Astrocyte of the spinal cord (primary cell): ENCODE measurements around the gene SH3RF2.

Experiments used
- DNase-seq: peaks from one replicate; pipeline ENCODE4 v3.0.0; 2011; ENCODE audit warnings: low read depth, low spot score
- H3K4me3 ChIP-seq: 2 replicates; pipeline ENCODE4 v1.5.1; 2011; ENCODE audit warnings: low read depth, mild to moderate bottlenecking, low read length, moderate library complexity
- in situ Hi-C: cut with HindIII; loops from 2 replicates; pipeline ENCODE4 v1.10.0; 2017; ENCODE audit warnings: low sequenced_read_pairs
- TF ChIP-seq, protein P1 (sequence below): IDR thresholded peaks from 2 replicates; pipeline ENCODE4 v1.5.1; 2012; ENCODE audit warnings: low read depth, mild to moderate bottlenecking, low read length, inconsistent platforms

The SH3RF2 gene

DNA sequence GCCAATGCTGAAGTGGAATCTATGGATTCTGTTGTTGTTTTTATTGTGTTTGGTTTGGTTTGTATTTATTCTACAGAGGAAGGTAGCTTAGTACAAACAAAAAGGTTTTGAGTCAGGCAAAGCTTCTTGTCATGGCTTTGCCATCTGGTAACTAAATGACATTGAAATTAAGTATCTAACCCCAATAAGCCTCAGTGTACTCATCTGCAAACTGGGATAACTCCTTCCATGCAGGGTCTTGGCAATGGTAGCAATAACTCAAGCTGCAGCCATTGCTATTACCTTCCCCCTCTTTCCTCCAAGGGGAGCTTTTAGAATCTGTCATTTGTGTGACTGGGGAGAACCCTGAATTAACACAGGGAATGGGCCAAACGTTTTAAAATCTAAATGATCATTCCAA is 89.3 kb downstream of the SH3RF2 start:
- in situ Hi-C loops: no loop called here
- TF ChIP-seq, protein P1, sequence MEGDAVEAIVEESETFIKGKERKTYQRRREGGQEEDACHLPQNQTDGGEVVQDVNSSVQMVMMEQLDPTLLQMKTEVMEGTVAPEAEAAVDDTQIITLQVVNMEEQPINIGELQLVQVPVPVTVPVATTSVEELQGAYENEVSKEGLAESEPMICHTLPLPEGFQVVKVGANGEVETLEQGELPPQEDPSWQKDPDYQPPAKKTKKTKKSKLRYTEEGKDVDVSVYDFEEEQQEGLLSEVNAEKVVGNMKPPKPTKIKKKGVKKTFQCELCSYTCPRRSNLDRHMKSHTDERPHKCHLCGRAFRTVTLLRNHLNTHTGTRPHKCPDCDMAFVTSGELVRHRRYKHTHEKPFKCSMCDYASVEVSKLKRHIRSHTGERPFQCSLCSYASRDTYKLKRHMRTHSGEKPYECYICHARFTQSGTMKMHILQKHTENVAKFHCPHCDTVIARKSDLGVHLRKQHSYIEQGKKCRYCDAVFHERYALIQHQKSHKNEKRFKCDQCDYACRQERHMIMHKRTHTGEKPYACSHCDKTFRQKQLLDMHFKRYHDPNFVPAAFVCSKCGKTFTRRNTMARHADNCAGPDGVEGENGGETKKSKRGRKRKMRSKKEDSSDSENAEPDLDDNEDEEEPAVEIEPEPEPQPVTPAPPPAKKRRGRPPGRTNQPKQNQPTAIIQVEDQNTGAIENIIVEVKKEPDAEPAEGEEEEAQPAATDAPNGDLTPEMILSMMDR: no peak
- no peak overlapping the region for H3K4me3 ChIP-seq
- no peak for DNase-seq

DNA sequence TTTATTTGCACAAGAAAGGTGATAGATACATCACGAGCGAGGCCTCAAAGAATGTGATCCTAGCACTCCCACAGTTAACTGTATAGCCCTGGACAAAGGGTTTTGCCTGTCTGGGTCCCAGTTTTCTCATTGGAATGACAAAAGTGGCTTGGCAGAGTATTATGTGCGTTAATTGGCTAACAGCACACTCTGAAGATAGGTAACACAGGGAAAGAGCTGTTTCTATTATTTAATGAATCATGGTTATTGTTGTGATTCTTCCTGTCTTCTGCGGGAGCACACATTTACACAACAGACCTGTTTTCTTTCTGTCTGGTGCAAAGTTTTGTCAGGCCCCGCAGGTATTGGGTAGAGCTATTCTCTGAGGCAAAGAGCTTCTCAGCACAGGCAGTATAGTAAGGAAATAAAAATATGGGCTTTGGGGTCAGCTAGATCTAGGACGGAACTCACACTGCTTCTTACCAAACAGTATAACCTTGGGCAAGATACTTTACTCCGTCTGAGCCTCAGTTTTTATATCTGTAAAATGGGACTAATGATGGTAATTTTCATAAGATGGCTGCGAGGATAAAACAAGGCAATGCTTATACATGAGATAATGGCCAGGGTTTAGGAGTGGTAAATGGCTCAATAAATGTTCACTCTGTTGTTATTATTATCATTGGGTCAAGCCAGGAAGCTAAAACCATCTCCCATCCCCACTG is 90.1 kb downstream of the SH3RF2 start:
- H3K4me3 ChIP-seq: no peak overlapping the region
- DNase-seq: no peak
- TF ChIP-seq, protein P1: no peak
- in situ Hi-C loops: no loop called here

DNA sequence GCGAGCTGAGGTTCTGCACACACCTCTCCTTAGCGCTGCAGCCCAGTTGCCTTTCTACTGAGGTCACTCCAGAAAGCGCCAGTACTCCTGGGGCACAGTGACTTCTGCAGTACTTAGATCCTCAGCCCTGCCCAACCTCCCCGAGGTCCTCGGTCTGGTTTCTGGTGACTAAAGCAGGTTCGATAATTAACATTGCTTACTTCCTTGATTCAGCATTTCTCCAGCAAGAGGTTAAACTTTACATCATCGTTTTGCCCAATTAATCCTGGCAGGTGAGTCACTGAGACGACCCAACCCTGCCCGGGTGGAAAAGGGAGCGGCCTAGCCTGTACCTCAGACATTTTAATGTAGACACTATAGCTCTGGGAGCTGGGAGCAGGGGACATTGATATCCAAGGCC is 91.4 kb downstream of the SH3RF2 start:
- DNase-seq: peak; percentile 21
- TF ChIP-seq, protein P1: no peak
- no peak overlapping the region for H3K4me3 ChIP-seq
- in situ Hi-C loops: no loop called here

DNA sequence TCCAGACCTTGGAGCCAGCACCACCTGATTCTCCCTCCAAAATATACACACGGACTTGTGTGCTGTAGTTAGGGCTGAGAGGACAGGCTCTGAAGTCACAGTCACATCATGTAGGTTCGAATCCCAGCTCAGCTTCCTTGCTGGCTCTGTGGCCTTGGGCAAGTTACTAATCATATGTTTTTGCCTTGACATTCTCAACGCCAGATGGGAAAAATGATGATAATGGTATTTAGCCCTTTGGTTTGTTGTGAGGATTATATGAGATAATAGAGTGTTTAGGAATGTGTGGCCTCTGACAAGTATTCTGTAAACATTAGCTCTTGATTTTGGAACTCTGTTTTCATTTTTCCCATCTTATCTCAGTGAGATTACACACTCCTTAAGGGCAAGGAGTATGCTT is 96.5 kb downstream of the SH3RF2 start:
- H3K4me3 ChIP-seq: no peak overlapping the region
- TF ChIP-seq, protein P1: no peak
- in situ Hi-C loops: no loop called here
- no peak for DNase-seq

DNA sequence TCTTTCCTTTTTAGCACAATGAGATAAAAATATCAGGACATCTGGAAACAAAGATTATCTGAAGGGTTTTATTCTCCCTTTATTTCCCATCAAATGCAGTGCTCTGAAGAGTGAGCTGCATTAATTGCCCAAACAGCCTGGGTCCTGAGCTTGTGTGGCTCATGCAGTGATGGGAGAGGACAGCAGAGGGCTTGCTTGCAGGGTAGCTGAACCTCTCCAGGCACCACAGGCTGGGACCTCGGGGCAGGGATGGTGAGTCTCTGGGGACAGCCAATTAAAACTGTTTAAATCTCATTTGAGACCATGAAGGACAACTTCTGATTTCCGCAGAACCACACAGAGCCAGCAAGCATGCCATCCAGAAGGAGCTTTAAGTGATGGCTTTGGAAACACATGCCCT is 97.7 kb downstream of the SH3RF2 start:
- in situ Hi-C loops: no loop called here
- no peak for DNase-seq
- no peak overlapping the region for H3K4me3 ChIP-seq
- TF ChIP-seq, protein P1: no peak

DNA sequence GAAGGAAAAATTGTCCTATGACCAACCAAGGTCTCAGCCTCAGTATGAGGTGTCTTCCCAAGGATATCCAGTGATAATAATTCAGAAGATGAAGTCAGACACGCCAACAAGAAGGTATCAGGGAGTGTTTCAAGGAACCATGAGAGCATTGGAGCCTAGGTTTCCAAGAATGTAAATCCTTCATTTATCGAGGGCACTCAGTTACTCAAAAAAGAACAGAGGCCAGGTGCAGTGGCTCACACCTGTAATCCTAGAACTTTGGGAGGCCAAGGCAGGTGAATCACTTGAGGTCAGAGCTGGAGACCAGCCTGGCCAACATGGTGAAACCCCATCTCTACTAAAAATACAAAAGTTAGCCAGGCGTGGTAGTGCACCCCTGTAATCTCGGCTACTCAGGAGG is 98.2 kb downstream of the SH3RF2 start:
- DNase-seq: no peak
- in situ Hi-C loops: no loop called here
- TF ChIP-seq, protein P1: no peak
- H3K4me3 ChIP-seq: no peak overlapping the region
